Calu3 (cell line): ENCODE results near the gene RABGAP1L. TPM values are rescaled to one million over a fixed set of nuclear protein-coding genes. Genes with fewer than 3 reads are reported as not detected.

Source experiments
- BruUV-seq: library from RNA; stranded (reverse); fragments of 400-500 nt; replicated peaks from 2 replicates; lab custom pipeline; 2021; lab: Mats Ljungman, UMichigan
- CTCF ChIA-PET: fragments of 300-600 bp; sonication (Branson Sonifier 250); formaldehyde crosslinking; loops from one replicate; lab custom pipeline; 2022; ENCODE audit warnings: antibody characterized with exemption; lab: Charles Lee
- DNase-seq: peaks from one replicate; pipeline ENCODE4 v3.0.0; 2022
- H3K27ac Mint-ChIP-seq: one replicate; pipeline ENCODE4 v1.8.0; 2022; ENCODE audit warnings: mixed read lengths; ENCODE audit not compliant: unreplicated experiment
- H3K27me3 Mint-ChIP-seq: one replicate; pipeline ENCODE4 v1.8.0; 2022; ENCODE audit warnings: mixed read lengths; ENCODE audit not compliant: unreplicated experiment
- H3K36me3 Mint-ChIP-seq: one replicate; pipeline ENCODE4 v1.8.0; 2022; ENCODE audit warnings: mild to moderate bottlenecking, moderate library complexity, mixed read lengths; ENCODE audit not compliant: insufficient read depth, unreplicated experiment
- H3K4me1 Mint-ChIP-seq: one replicate; pipeline ENCODE4 v1.8.0; 2022; ENCODE audit warnings: mild to moderate bottlenecking, low read depth, mixed read lengths; ENCODE audit not compliant: unreplicated experiment
- H3K4me3 Mint-ChIP-seq: one replicate; pipeline ENCODE4 v1.8.0; 2022; ENCODE audit warnings: mild to moderate bottlenecking, low read depth, moderate library complexity, mixed read lengths; ENCODE audit not compliant: unreplicated experiment
- H3K9me3 Mint-ChIP-seq: one replicate; pipeline ENCODE4 v1.8.0; 2022; ENCODE audit warnings: low read depth, mixed read lengths; ENCODE audit not compliant: unreplicated experiment
- intact Hi-C: fragments of 100-400 bp; cut with micrococcal nuclease; formaldehyde crosslinking; loops from one replicate; pipeline ENCODE4 v1.10.0; 2022; ENCODE audit not compliant: unreplicated experiment
- total RNA-seq: library from RNA; stranded (reverse); gene quantifications from 2 replicates; pipeline ENCODE4 v1.2.3, GENCODE V29; 2022
- TF ChIP-seq, protein P1 (sequence below): fragments of 200-600 bp; IDR thresholded peaks from one replicate; pipeline ENCODE4 v1.8.0; 2022; ENCODE audit warnings: antibody characterized with exemption; ENCODE audit not compliant: unreplicated experiment

The RABGAP1L gene
- total RNA-seq, 1 experiment from 2014 or later: 135 TPM

DNA sequence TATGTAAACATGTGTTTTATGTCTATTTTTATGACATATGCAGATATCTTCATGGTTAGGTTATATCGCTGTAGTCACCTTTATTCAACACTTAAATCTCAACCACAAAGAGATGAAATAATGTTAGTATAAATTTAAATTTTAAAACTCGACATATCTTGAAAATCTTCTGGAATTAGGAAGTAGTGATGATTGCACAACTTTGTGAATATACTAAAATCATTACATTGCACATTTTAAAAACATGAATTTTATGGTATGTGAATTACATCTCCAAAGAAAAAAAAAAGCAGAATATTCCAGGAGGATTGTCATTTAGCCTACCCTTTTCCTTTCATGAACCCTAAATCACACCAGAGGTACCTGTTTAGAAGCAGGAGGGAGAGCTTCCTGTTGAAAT, 801.0 kb downstream of the RABGAP1L start:
- Mint-ChIP-seq H3K9me3 (no peaks in the 10 kb centered on the region), H3K4me1 (peaks cover 24% of the 10 kb centered on the region), H3K27ac (no peak overlapping the region), H3K27me3 (no peaks in the 10 kb centered on the region), H3K36me3 (peaks cover 14% of the 10 kb centered on the region), H3K4me3 (no peak overlapping the region)
- intact Hi-C loops: no loop called here
- TF ChIP-seq, protein P1, sequence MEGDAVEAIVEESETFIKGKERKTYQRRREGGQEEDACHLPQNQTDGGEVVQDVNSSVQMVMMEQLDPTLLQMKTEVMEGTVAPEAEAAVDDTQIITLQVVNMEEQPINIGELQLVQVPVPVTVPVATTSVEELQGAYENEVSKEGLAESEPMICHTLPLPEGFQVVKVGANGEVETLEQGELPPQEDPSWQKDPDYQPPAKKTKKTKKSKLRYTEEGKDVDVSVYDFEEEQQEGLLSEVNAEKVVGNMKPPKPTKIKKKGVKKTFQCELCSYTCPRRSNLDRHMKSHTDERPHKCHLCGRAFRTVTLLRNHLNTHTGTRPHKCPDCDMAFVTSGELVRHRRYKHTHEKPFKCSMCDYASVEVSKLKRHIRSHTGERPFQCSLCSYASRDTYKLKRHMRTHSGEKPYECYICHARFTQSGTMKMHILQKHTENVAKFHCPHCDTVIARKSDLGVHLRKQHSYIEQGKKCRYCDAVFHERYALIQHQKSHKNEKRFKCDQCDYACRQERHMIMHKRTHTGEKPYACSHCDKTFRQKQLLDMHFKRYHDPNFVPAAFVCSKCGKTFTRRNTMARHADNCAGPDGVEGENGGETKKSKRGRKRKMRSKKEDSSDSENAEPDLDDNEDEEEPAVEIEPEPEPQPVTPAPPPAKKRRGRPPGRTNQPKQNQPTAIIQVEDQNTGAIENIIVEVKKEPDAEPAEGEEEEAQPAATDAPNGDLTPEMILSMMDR: no peak
- CTCF ChIA-PET: no interaction called here
- no peak for DNase-seq
- BruUV-seq: no TSS peak

DNA sequence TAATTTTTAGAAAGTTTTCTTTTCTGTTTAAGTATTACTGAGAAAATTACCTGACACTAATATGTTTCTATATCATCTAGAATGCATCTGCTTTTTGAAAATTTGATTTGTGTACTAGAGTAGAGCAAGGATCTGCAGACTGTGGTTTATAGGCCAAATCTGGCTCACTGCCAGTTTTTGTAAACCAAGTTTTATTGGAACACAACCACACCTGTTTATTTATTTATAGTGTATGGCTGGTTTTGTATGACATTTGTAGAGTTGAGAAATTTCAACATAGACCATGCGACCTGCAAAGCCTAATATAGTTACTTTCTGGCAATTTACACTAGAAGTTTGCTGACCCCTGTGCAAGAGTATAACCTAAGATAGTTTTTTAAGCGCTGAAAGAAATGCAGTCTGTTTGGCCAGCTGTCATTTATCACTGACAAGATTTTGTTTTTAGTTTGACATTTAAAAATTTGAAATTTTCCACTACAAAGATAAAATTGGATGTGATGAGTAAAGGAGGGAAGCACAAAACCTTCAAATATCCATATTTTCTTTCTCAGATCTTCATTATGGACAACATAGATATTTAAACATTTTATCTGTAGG, 804.3 kb downstream of the RABGAP1L start:
- BruUV-seq: no TSS peak
- Mint-ChIP-seq H3K27ac (peak overlapping the region; percentile 75), H3K4me3 (no peak overlapping the region), H3K4me1 (peaks cover 49% of the 10 kb centered on the region), H3K9me3 (no peaks in the 10 kb centered on the region), H3K36me3 (peaks cover 7% of the 10 kb centered on the region), H3K27me3 (no peaks in the 10 kb centered on the region)
- intact Hi-C loops: no loop called here
- TF ChIP-seq, protein P1: no peak
- CTCF ChIA-PET: interaction anchor here (0.7 to 1.0 kb wide), 6 partner anchors 9 to 198 kb away, joined by 3 to 4 read pairs (median 3); no protein-coding TSS in a partner anchor
- DNase-seq: no peak

DNA sequence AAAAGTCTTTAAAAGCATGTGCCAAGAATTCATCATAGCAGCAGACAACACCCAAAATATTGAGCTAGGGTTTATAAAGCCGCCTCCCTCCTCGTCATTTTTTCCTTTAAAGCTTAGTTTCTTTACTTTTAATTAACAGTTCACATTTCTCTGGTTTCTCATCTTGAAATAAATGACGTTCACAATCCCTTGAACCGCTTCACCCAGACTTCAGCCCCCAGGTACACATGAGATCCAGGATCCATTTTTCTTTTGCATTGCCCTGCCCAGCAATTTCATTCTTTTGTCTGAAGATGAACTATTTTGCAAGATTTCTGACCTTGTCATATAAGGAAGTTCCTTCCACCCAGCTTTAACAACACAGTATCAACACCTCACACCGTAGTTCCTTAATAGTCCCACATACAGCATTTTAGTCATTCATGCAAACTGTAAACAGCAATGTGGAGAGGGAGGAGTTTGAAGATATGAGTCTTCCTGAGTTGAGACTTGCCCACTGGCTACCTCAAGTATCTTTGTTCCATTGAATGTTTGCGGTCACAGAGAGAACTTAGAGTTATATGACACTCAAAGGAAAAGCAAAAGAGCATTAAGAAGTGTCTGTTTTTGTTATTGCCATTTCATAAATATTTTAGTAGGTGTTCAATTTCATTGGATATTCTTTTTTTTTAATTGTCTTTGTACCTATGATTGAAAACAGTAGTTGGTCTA, 805.1 kb downstream of the RABGAP1L start:
- TF ChIP-seq, protein P1: no peak
- CTCF ChIA-PET: interaction anchor here (0.7 to 1.0 kb wide), 4 partner anchors 10 to 199 kb away, joined by 3 to 4 read pairs (median 3); no protein-coding TSS in a partner anchor
- peak overlapping the region; percentile 1 for H3K4me3 Mint-ChIP-seq
- no TSS peak for BruUV-seq
- no peaks in the 10 kb centered on the region for H3K9me3 Mint-ChIP-seq
- peak; percentile 21 for DNase-seq
- no peaks in the 10 kb centered on the region for H3K27me3 Mint-ChIP-seq
- peaks cover 57% of the 10 kb centered on the region for H3K4me1 Mint-ChIP-seq
- H3K27ac Mint-ChIP-seq: peak overlapping the region; percentile 75
- intact Hi-C loops: no loop called here
- H3K36me3 Mint-ChIP-seq: peaks cover 14% of the 10 kb centered on the region

DNA sequence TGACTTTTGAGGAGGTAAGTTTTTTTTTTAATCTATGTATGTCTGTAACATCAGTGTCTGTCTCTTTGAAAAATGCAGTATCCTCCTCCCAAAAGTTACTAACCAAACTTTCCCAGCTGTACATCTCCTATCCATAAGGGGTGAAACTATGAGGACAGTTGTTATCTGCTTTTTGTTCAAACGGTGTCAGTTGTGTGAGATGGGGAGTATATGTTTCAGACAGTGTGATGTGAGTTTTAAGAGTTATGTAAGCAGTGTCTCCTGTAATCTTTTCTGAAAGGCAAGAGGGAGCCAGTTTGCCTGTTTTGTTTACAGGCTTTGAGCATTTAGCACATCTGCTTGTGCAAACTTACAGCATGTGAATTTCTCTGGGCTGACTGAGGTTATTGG, 805.6 kb downstream of the RABGAP1L start:
- H3K27me3 Mint-ChIP-seq: no peaks in the 10 kb centered on the region
- TSS peak; percentile 31 for BruUV-seq
- H3K9me3 Mint-ChIP-seq: no peaks in the 10 kb centered on the region
- DNase-seq: no peak
- TF ChIP-seq, protein P1: no peak
- H3K4me3 Mint-ChIP-seq: peak overlapping the region; percentile 1
- CTCF ChIA-PET: interaction anchor here (1.0 kb wide), 1 partner anchor 165 kb away, joined by 3 read pairs; no protein-coding TSS in a partner anchor
- H3K4me1 Mint-ChIP-seq: peaks cover 62% of the 10 kb centered on the region
- H3K36me3 Mint-ChIP-seq: peaks cover 18% of the 10 kb centered on the region
- H3K27ac Mint-ChIP-seq: peak overlapping the region; percentile 75
- intact Hi-C loops: loop anchor here (5.0 kb wide), 1 partner anchor 73 kb away; no protein-coding TSS in a partner anchor
